ENCODE measurements around the gene HEATR5A.
"Not testable (repeated sequence)": the region's sequence is repeated elsewhere in the genome, so short reads cannot be mapped to it uniquely, and the experiment has no call there.

HEATR5A gene

DNA sequence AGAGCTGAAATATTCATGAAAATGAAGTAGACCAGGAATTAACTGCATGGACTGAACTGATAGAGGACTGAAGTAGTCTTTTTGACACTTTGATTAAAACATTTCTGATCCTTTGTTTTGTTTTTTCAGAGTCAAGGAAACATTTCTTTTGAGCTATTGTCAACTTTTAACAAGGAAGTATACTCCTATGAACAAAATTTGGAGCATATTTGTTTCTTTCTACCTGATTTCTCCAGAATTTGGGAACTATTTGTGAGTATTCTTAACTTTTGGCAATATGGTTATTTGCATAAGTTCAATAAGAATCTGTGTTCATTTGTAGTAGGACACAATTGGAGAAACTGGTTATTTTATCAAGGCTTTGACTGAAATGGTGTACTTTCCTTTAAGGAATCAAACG is 141.5 kb downstream of the HEATR5A start:
- no peak for DNase-seq

DNA sequence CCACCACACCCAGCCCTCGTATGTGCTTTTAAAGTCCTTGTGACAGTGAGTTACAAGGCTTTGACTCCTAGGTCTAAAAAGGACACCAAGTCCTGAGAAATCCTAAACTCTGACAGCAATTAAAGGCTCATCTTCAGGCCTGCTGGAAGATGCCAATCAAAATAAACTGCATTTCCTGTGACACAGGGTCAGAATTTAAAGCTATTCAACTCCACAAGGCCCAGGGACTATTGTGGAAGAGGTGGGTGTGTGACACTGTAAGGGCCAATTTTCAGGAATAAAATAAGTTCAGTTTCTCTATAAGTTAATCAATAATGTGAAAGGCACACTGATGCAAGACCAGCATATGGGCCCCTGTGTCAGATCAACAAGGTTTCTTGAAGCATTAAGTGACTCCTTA is 143.3 kb downstream of the HEATR5A start:
- no peak for DNase-seq

DNA sequence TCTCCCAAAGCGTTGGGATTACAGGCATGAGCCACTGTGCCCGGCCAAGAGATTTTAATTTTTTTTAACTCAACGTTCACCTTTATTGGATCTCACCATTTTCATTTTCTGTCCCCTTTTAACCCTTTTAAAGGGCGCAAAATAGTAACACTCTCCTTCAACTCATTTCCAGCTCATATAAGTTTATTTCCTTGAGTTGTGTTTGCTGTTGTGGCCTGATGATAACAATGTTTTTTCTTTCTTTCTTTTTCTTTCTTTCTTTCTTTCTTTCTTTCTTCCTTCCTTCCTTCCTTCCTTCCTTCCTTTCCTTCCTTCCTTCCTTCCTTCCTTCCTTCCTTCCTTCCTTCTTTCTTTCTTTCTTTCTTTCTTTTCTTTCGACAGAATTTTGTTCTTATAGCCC is 143.9 kb downstream of the HEATR5A start:
- not testable (repeated sequence) for DNase-seq

DNA sequence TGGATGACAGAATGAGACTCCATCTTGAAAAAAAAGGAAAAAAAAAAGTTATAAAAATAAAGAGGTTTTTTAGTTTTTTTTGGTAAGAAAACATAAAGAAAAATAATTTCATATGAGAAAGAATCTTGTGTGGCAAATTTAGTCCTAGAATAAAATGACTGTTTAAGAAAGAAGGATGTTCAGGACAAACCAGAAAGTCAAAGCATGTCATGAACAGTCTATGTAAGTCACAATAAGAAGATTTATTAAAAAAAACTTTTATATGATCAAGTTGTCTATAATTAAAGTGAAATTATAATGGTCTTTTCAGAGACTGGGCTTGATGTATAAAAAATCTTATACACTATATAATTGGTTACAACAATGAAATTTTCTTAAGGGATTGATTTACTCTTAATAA is 144.6 kb downstream of the HEATR5A start:
- DNase-seq, result no peak

DNA sequence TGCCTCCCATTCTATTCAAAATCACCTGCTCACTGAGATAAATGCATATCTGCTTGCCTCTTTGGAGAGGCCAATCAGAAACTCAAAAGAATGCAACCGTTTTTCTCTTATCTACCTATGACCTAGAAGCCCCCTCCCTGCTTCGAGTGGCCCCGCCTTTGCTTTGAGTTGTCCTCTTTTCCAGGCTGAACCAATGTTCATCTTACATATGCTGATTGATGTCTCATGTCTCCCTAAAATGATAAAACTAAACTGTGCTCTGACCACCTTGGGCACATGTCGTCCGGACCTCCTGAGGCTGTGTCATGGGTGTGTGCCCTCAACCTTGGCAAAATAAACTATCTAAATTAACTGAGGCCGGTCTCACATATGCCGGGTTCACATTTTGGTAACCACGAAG is 148.7 kb downstream of the HEATR5A start:
- no peak for DNase-seq

DNA sequence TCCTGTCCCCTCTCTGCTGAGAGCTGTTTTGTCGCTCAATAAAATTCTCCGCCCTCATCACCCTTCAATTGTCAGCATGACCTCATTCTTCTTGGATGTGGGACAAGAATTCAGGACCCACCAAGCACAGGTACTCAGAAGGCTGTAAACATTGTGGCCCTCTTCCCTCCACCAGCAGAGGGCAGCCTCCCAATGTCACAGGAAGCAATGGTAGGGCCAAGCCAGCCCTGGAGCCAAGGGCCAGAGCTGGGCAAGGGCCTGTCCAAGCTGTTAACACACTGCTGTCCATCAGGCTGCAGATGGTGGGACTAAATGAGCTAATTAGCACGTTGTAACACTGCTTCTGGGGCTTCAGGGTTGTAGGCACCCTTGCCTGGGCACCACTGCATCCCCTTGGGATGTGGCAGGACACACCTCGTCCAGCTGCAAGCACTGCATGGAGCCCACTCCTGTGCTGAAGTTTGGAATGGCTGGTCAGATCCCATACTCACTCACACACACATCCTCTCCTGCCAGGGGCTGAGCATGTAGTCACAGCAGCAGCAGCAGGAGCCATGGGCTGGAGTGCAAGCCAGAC is 150.1 kb downstream of the HEATR5A start:
- no peak for DNase-seq

DNA sequence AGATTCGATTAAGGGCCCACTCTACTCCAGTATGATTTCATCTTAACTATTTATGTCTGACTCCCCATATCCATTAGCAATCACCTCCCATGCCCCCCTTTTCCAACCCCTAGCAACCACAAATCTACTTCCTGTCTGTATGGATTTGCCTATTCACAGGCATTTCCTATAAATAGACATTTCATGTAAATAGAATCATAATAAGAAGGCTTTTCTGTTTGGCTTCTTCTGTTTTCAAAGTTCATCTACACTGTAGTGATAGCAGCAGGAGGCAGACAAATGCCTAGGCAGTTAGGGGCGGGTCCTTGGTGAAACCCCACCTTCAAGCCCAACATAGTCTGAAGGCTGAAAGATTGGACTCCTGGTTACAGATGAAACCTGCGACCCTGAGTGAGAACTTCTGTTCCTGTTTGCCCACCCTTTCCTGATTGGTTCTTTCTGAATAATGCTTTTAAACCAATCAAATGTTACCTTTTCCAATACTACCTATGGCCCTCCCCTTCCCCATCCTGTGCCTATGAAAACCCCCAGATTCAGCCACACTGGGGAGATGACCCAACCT is 150.6 kb downstream of the HEATR5A start:
- no peak for DNase-seq

DNA sequence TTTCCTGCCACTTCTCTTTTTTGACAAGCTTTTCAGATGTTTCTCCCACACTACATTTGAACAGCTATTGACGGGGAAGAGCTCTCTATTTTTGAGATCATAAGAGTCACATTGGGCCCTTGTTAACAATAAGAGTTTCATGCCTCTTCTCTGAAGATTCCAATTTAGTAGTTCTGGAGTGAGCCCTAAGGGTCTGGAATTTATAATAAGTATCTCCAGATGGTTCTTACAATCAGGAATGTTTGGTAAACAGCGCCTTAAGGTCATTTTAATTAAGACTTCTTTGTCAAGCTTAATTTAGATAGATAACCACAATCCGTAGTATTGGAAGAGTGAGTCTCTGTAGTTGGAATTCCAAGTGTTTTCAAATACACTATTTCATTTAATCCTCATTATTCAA is 152.1 kb downstream of the HEATR5A start:
- no peak for DNase-seq

DNA sequence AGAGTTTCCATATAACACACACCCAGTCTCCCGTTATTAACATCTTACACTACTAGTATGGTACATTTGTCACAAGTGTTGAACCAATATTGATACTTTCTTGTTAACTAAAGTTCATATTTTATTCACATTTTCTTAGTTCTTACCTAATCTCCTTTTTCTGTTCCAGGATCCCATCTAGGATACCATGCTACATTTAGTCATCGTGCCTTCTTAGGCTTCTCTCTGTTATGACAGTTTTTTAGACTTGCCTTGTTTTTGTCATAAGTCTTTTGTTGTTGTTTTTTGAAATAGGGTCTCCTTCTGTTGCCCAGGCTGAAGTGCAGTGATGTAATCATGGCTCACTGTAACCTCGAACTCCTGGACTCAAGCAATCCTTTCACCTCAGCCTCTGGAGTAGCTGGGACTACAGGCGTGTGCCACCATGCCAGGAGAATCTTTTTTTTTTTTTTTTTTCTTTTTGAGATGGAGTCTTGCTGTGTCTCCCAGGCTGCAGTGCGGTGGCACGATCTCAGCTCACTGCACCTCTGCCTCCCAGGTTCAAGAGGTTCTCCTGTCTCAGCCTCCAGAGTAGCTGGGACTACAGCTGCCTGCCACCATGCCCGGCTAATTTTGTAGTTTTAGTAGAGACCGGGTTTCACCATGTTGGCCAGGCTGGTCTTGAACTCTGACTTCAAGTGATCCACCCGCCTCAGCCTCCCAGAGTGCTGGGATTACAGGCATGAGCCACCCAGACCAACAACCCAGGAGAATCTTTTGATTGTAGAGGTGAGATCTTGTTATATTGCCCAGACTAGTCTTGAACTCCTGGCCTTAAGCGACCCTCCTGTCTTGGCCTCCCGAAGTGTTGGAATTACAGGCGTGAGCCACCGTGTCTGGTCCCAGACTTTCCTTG is 153.7 kb downstream of the HEATR5A start:
- DNase-seq, result no peak

DNA sequence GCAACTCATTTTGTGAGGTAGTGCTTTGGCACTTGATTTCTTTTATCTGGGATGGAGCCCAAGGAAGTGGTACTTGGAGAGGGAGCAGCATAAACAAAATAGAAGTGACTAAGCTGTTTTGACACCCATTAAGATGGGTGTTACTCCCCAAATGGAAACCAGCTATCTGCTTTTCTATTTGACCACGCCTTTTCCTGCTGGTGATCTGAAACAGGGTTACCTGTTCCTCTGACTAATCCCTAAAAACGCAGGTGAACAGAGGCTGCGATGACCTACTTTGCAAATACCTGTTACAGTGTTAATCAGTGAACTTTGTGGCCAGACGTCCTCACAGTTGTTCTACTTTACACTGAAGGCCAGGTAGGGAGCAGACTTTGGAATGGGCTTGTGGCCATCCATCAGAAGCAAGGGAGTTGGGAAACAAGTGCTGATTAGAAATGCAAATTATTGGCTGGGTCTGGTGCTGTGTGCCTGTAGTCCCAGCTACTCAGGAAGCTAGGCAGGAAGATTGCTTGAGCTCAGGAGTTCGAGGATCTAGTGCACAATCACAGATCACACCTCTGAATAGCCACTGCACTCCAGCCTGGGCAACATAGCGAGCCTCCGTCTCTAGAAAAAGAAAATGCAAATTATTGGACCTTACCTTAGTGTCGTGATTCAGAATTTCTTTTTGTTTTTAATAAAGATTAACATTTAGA is 154.5 kb downstream of the HEATR5A start:
- no peak for DNase-seq

DNA sequence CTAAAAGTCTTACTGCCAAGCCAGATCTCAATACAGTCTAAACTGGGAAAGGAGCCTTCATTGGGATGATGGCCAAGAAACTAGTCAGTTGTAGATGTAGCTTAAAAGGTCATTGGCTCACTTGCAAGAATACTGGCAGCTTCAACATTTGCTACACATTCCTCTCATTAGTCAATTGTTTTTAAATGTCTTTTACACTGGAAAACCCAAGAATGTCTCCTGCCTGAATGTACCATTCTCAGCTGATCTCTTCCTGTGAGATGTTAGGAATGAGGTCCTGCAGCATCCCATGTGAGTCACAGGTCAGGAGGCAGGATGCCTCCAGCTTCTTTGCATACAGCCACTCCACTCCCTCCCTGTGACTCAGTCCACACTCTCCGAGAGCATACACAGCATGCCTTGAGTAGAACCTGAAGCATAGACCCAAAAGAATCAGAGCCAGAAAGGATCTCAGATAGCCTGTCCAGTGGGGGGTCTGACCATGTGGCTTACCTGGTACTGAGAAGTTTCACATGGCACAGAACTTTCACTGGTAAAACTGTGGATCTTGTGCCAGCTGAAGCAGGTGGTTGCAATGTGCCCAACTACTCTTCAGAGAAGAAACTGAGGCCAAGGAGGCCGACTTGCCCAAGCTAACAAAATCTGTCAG is 156.7 kb downstream of the HEATR5A start:
- no peak for DNase-seq

DNA sequence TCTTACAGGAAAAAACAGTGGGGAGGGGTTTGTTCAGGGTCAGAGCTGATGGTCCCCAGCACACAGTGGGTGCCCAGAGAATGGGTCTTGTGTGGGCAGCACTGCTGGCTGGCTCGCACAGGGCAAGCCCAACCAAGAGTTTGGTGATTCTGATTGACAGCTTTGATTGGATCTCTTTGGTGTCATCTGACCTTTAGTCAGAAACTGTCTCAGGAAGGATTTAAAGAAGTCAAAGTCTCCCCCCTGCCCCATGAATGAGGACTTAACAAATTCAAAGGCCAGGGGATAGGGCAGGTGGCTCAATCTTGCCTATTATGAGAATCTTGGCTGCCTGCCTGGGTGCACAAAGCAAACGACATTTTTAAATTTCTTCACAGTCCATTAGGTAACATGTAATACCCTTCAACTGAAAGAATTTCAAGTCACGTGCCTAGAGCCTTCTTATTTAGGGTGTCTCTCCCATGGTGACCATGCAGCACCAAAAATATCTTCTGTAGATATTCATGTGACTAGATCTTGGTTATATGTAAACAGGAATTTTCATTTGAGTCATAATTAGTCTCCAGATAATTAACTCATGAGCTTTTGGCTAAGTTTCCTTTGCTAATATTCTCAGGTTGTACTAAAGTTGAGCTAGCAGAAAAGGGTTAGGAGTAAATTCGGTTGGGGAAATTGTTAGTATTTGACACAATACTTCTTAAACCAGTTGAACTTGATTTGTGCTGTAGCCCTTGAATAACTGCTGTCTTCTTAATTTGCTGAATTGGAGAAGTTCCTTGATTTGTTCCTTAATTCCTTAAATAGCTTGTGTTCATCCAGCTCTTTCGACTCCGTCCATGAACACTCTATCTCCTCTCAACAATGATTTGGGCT is 158.3 kb downstream of the HEATR5A start:
- peak; percentile 25 for DNase-seq

DNA sequence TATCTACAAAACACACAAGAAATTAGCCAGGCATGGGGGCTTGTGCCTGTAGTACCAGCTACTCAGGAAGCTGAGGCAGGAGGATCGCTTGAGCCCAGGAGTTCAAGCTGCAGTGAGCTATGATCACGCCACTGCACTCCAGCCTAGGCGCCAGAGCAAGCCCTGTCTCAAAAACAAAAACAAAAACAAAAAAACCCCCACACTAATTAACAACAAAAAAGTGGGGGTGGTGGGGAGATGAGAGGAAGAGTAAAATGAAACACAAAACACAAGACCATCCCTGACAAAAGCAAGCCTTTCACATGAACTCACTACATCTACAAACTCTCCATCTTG is 158.9 kb downstream of the HEATR5A start:
- DNase-seq, result no peak

DNA sequence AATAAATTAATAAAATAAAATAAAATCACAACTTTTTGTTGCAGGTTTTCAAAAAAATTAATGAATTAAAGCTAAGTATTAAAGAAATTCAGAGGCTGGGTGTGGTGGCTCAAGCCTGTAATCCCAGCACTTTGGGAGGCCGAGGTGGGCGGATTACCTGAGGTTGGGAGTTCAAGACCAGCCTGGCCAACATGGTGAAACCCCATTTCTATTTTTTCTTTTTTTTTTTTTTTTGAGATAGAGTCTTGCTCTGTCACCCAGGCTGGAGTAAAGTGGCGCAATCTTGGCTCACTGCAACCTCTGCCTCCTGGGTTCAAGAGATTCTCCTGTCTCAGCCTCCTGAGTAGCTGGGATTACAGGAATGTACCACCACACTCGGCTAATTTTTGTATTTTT is 161.3 kb downstream of the HEATR5A start:
- not testable (repeated sequence) for DNase-seq

DNA sequence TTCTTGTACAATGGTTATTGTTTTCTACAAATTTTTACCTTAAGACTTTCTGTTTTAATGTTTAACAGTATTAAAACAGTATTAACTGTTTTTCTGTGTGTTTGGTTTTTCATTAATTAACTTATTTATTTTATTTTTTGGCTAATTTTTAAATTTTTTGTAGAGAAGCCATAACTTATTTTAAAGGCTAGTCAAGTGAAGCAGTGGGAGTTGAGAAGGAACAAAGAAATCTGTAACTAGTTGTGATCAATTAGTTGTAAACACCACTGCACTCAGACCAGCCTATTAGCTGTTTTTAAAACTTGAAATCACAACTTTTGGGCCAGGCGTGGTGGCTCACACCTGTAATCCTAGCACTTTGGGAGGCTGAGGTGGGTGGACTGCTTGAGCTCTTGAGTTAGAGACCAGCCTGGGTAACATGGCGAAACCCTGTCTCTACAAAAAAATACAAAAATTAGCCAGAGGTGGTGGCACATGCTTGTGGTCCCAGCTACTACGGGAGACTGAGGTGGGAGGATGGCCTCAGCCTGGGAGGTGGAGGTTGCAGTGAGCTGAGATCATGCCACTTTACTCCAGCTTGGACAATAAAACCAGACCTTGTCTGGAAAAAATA is 161.8 kb downstream of the HEATR5A start:
- DNase-seq, result no peak

DNA sequence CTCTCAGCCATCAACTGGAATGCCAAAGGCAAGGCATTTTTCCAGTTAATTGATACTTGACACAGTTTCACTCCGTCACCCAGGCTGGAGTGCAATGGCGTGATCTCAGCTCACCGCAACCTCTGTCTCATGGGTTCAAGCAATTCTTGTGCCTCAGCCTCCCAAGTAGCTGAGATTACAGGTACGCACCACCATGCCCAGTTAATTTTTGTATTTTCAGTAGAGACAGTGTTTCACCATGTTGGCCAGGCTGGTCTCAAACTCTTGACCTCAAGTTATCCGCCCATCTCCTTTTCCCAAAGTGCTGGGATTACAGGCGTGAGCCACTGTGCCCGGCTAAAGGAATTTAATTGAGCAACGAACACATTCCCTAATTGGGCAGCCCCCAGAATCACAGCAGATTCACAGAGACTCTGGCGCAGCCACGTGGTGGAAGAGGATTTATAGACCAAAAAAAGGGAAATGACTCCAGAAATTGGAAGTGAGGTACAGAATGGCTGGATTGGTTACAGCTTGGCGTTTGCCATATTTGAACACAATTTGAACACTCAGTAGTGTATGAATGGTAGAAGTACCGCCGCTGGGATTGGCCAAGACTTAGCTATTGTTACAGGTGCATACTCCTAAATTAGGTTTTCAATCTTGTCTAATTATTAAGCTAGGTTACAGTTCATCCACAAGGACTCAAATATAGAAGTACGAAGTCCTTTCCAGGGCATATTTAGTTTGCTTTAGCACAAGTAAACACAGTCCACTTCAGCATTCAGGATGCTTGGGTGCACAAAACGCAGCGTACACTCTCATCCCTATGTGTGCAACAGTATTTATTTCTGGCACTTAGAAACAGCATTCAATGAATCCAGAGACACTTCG is 162.6 kb downstream of the HEATR5A start:
- not testable (repeated sequence) for DNase-seq

DNA sequence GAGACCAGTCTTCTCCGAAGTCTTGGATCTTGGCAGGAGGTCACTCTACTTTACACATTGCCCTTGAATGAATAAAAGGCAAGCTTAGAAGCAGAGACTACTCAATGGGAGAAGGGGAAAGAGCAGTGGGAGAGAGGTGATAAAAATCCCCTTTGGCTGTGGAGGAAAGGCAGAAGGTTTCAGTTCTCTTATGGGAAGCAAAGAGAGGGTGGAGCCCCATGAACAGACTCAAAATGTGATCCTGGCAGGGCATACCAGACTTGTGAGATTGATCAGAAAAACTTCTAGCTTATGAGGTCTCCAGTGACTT is 163.2 kb downstream of the HEATR5A start:
- no peak for DNase-seq

DNA sequence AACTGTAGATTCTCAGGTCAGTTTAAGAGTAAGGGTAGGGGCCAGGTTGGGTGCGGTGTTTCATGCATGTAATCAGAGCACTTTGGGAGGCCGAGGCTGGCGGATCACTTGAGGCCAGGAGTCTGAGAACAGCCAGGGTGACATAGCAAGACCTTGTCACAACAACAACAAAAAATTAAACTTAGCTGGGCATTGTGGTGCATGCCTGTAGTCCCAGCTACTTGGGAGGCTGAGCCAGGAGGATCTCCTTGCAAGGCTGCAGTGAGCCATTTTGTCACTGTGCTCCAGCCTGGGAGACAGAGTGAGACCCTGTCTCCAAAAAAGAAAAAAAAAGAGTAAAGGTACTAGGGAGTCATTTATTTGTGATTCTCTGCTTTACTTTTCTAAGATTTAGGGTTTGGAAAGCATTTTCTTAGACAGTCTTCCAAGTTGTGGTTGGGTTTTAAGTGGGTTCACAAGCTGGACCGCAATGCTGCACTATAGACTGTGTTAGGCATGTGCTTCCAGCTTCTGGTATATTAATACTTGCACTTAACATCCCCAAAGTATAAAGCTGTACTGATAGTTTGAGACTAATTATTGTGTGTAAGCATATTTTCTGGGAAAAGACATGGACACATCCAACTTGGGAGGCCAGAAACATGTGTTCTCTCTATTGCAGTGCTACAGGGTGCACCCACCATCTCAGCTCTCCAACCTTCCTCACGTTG is 163.7 kb downstream of the HEATR5A start:
- no peak for DNase-seq

DNA sequence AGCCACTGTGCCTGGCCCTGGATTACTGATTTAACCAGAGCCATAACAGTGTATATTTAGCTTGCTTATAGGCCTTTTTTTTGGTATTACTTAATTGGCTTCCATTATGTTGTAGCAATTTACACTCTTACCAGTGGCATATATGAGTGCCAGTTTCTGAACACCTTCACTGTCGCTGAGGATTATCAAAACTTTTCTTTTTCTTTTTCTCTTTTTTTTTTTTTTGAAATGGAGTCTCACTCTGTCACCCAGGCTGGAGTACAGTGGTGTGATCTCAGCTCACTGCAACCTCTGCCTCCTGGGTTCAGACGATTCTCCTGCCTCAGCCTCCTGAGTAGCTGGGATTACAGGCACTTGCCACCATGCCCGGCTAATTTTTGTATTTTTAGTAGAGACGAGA is 164.4 kb downstream of the HEATR5A start:
- not testable (repeated sequence) for DNase-seq

DNA sequence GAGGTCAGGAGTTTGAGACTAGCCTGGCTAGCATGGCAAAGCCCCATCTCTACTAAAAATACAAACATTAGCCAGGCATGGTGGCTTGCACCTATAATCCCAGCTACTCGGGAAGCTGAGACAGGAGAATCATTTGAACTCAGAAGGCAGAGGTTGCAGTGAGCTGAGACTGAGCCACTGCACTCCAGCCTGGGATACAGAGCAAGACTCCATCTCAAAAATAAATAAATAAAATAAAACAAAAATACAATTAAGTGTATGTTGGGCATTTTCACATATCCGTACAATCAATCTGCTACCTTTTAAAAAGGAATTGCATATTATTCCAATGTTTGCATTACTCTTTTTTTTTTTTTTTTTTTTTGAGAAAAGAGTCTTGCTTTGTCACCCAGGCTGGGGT is 165.1 kb downstream of the HEATR5A start:
- no peak for DNase-seq

All from NCI-H2107 (cell line).